Measurements from ENCODE around the gene PLCL2.
A peak's percentile ranks its signal among the peaks of the same experiment; 100 is the strongest.

The PLCL2 gene

DNA sequence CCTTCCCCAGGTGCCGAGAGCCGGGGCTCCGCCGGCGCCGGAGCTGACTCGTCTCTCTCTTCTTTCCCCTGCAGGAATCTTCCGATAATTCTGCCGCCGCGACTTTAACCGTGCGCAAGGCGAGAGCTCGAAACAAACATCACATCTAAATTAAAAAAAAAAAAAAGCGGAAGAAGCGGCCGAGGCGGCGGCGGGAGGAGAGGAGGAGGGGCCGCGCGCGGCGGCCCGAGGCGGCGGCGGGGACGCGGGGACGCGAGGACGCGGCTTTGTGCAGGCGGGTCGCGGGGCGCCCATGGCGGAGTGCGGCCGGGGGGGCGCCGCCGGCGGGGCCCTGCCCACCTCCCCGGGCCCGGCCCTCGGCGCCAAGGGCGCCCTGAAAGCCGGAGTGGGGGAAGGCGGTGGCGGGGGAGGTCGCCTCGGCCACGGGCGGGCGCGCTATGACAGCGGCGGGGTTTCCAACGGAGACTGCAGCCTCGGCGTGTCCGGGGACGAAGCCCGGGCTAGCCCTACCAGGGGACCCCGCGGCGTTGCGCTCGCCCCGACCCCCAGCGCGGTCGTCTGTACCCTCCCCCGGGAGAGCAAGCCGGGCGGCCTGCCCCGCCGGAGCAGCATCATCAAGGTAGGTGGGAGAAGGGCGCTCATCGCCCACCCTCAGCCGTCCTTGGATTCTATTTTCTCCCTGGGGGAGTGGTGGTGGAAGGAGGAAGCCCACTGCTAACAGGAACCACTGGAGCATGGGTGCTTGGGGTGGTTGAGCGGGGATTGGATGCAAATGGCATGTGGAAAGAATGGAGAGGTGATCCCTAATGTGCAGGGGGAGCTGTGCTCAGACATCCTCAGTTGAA is at the start of gene PLCL2:
TSS of gene PLCL2 (plus strand) at position 208 of the 845 bp plus-strand sequence. CDS start at position 293, 85 bp downstream.
- DNase-seq = no peak

DNA sequence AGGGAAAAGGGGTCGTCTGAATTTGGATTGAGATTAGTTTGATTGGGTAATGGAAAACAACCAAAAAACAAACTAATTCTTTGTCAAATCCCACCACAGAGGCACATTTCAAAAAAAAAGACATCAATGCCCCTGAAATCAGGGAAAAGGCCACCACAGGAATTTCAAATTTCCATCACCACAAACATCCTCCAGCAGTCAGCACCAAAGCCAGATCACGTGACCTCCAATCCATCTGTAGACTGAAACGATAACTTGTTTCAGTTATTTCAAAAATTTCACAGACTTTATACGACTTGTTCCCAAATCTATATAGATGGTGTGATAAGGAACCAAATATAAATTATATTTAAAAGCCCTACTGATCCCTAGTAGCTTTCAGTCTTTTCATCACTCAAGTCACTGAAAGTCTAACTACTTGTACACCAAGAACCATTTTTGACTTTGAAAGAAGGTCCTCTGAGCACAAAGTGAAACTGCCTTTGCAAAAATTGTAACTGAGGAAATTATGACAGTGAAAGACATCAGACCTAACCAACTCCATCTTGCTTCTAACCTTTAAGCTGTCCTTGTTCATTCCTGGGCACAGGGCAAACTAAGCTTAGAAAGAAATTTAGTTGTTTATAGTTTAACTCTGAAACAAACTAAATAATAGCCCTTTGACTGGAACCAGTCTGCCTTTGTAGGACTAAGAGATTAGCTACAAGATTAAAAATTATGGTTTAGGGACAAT is 48.1 kb upstream of the PLCL2 start:
- DNase-seq = no peak

DNA sequence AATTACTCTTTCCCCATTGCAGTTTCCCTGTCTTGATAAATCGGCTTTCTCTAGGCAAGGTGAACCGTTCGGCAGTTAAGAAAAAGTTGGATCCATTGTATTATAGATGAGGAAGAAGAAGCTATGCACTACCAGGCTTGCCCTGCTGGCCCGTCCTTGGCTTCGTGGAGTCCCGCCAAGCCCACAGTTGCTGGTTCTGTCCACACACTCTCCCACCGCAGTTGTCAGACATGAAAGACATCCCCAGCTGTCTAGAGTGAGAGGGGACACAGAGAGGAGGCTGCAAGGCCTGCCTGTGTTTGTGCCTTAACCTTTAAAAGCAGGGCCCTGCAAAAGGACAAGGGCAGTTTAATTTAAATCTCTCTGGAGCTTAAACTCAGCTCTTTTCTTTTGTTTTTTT is 47.2 kb upstream of the PLCL2 start:
- DNase-seq = no peak

DNA sequence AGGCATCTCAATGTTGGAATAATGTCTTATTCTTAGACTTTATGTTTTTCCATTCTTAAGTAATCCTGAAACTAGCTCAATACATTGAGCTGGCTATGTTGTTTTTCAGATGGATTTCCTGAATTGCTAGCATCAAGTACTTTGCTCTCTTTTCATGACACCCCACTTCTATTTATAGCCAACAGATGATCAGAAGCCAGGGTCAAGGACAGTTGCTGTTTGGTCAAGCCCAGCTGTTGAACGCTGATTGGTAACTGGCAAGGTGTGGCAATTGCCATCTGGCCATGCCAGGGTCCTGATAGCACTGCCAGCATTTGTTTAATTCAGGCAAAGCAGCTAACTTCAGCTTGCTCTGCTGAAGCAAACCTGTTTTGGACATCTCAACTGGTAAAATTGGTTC is 46.2 kb upstream of the PLCL2 start:
- no peak for DNase-seq

DNA sequence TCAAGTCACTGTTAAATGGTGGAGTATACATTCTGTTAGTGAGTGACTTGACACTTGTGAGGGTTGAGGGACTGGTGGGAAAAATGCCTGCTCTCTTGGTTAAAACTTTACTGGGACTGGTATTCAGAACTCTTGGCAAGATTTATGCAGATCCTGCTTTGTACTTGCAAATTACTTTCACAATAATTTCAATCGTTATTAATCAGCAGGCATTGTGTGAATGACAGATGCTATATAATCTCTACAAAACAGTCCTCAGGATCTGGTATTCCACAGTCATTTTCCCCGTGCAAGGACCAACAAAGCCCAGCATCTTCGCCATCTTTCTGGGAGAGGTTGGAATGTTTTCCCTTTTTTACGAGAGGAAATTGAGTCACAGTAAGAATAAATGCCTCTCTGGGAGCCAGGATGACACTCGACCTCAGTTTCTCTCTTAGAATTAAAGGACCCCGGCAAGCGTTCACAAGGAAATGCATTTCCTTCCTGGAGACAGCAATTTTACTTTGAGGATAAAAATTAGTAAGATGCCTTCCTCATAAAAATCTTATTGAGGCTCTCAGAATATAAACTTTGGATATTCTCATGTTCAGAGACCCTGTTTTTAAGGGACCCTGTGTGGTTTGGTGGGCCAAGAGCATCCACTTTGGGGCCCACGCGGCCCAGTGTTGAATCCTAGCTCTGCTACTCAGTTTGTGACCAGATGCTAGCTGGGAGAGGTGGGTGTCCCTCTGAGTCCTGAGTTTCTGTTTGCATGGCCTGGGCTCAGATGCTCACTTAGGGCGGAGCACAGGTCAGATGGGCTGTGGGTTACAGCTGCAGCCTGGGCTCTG is 45.3 kb upstream of the PLCL2 start:
- no peak for DNase-seq

DNA sequence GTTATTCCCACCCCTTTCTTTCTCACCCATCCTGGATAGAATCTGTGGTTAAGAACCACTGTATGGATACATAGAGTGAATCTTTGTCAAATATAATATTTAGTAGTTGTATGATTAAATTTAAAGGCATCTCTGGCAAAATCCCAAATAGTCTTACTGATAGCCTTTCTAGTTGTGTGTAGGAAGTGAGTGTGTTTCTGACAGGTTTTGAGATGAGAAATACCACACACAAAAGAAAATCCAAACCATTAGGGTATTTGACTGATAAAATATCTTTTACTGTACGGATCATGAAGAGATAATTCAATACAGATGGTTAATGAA is 44.7 kb upstream of the PLCL2 start:
- no peak for DNase-seq

DNA sequence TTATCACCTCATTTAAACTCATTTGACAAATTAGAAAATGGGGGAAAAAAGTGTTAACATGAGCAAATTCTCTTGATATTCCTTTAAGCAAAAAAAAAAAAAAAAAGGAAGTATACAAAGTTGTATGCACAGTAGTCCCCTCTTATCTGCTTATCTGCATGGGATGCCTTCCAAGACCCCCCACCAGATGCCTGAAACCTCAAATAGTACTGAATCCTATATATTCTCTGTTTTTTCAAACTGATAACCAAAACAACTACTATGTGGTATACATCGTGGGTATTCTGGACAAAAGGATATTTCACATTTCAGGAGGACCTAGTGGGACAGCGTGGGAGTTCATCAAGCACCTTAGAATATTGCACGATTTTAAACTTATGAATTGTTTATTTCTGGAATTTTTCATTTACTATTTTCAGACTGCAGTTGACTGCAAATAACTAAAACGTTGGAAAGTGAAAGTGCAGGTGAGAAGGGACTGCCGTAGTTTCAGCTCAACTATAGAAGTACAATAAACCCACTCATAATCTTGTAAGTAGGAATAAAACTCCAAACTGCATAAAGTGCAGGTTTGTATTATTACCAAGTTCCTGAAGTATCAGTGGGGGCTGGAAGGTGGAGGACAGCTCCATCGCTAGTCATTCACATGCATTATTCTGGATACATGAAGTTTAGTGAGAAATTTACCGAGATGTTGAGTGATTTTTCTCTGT is 43.6 kb upstream of the PLCL2 start:
- DNase-seq = no peak

DNA sequence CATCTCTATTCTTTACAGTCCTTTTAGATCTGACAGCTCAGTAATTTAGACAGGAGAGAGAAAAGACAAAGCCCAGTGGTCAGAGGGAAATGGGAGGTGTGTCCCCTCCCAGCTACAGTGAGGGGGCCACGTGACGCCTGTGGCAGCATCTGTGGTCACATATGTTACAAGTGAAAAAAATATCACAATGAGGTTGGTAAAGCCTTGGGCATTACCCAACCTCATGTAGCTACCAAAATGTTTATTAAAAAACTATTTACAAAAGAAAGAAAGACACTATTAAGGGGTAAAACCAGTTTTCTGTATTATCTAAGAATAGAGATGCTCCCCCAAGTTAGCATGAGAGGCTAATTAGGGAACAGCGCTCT is 42.9 kb upstream of the PLCL2 start:
- no peak for DNase-seq

DNA sequence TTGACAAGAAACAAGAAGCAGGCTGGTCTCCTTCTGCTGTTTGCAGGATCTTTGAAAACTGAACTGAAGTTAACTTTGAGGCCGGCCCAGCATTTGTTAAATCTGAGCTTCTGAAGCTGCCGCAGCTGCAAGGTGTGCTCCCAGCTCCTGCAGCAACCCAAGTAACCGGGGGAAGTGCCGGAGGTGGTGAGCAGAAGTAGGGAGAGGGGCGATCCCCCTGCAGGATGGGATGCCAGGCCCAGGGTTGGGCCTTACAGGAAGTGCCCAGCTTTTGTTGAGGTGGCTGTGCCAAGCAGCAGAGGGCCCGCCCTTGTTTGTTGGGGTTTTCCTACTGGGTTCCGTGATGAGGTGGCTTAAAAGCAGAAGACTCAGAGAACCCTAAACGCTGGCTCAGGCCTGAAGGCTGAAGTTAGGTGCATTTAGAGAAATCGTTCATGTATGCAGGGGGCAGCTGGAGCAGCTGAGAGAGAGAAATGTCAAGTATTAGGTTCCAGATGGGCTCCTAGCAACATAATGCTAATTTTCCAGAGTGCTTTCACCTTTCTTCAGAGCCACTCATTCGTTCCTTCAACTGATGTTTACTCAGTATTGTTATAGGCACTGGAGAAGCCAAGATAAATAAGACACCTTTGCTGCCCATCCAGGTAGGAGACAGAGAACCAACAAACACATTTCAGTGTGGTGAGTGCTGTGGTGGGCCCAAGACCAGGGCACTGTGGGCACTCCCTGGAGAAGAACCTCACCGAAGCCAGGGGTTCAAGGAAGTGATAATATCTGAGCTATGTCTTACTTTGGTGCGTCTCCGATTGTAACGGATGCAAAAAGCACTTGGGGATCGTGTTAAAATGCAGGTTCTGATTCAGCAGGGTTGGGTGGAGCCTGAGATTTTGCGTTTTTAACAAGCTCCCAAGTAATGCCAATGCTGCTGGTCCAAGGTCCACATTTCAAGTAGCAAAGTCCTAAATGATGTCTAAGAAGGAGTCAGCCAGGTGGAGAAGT is 42.2 kb upstream of the PLCL2 start:
- DNase-seq = peak; percentile 60

DNA sequence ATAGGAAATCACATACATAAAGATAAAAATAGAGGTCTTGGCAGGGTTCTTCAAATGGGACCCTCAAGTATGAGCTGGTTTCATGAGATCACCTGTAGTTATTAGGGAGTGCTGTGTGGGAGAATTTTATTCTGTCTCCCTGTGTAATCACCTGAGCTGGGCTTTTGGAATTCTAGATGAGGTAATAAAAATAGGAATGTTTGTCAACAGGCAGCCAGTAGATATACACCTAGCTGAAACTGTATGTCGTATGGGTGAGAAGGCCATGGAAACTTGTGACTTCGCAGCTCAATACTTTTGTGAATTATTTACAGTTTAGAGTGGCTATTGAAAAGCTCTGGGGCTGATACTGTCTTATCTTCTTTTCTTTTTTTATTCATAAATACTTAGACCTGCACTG is 40.5 kb upstream of the PLCL2 start:
- DNase-seq = no peak

DNA sequence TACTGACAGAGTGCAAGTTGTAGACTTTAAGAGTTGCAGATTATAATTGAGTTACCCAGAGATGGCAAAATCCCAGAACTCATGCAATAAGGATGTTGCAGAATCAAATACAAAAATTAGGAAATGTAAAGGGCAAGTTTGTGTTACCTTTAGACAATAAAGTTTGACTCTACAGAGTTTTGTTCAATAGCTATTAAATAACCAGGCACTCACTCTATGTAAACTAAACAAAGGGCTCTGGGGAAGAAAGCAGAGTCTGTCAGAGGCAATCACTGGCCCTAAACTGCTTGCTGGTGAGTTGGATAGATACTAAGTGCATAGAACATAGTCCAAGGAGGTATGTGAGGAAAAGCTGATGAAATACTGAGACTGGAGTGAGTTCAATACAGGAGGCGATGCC is 40.0 kb upstream of the PLCL2 start:
- DNase-seq = no peak

DNA sequence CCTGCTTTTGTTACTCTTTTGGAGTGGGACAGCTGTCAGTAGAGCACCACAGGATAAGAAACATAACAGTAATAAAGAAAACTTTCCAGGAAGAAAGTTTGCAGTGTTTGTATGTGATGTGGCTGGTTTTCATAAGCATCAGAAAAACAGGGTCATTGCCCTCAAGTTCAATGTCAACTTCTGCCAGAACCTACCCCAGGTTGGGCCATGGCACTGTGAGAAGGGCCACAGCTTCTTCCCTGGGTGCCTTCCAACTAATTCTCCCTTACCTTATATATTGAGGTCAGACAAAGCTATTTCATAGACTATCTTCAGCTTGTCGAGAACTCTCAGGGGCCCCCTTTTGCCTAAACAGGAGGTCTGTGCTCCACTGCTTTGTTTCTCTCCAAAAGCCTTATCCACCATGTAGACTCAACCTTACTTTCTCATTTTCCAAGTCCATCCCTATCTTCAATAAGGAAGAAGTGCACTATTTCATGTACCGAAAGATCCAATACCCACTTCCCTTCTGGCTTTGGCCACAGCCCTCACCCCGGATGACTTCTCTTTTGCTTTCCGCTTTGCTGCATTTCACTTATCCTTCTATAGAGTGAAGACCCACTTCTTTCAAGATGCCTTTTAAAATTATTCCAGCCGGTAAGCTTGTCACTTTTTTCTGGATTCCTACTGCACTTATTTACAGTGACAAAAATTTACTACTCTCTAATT is 38.2 kb upstream of the PLCL2 start:
- DNase-seq = no peak

DNA sequence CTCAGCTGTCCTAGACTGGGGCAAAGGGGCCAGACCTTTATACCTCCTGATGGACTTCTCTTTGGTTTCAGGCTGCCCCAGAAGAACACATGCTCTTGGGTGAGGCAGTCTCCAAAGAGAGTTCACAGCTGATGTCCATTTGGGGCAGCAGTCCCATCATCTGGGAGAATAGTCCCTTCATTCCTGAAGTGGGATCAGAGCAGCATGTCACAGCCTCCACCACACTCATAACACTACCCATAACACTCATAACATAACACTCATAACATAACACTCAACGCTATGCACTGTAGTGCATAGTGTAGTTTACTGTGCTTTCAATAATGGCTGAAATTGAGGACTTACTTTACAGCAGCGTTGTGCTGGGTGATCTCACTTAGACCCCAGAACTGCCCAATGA is 36.7 kb upstream of the PLCL2 start:
- no peak for DNase-seq

DNA sequence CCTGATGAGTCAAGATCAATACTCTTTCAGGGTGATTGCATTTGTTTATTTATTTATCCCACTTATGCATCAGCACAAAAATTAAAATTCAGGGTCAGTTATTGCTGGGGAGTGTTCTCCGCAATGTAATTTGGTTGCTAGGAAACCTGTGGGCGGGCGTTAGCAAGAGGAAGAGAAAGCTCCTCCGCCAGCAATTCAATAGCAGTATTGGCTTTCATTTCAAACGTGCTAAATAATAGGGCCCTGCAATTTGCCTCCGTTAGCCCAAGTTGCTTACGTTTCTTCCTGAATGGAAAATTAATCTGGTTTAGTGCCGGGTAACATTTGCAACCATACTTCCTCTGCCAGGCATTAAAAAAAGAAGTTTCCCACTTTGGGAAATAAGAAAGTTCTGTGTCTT is 35.5 kb upstream of the PLCL2 start:
- peak; percentile 73 for DNase-seq

DNA sequence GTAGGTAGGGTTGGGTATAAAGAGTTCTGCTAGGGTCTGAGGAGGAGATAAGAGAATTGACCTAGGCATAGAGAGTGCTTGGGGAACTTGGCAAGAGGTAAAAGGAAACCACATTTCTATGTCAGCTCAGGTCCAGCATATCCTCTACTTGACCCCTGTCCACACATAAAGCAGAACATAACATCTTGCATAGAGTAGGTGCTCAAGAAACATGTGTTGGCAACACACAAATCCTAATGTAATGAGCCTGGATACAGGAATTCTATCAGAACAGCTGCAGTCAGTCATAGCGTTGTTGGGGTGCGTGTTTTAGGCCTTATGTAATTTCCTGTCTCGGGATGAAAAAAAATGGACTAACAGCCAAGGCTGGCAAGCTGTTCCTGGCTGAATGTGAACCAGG is 35.0 kb upstream of the PLCL2 start:
- no peak for DNase-seq

DNA sequence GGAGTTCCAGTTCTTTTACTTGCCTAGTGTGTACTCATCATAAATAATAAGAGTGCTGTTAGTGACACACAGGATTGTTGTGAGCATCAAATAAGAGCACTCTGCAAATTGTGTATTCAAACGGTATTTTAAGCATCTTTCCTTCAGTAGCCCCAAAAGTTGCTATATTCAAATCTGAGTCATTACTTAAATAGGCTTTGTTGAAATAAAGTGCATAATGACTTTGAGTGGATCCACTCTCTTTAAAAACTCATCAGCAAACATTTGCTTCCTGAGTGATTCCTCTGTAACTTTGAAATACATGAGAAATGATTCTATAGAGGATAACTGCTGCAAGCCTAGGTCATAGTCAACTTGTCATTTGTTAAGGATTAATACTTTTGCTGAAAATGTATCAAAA is 29.3 kb upstream of the PLCL2 start:
- DNase-seq = no peak

DNA sequence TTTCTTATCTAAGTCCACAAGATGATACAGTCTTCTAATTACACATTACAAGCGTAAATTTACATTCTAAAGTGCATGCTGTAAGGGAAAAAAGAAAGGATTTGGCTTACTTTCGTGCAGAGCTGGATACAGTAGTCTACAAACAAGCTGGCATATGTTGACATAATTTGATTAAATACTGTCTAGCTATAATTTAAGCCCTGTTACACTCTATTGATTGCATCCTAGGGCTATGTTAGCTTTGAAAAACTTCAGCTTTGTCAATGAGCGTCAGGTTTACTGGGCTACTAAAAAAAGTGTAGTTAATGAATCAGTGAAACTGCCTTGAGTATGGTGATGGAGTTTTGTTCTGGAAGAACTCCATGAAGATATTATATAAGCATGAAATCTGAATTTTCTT is 24.5 kb upstream of the PLCL2 start:
- no peak for DNase-seq

DNA sequence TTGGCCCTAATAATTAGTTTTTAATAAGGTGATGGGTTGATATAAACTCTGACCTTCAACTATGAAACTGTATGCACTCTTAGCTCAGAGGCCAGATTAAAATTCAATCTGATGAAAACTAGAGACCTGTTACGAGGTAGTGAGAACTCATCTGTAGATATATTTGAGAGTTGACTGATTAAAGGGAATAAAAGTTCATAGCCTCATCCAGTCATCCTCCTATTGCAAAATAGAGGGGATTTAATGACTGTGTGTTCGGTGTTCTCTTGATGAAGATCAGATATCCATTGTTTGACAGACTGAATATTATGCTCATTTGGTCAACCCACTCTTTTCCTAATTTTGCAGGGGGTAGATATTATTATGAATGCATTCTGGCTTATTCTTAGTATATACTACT is 23.3 kb upstream of the PLCL2 start:
- no peak for DNase-seq

DNA sequence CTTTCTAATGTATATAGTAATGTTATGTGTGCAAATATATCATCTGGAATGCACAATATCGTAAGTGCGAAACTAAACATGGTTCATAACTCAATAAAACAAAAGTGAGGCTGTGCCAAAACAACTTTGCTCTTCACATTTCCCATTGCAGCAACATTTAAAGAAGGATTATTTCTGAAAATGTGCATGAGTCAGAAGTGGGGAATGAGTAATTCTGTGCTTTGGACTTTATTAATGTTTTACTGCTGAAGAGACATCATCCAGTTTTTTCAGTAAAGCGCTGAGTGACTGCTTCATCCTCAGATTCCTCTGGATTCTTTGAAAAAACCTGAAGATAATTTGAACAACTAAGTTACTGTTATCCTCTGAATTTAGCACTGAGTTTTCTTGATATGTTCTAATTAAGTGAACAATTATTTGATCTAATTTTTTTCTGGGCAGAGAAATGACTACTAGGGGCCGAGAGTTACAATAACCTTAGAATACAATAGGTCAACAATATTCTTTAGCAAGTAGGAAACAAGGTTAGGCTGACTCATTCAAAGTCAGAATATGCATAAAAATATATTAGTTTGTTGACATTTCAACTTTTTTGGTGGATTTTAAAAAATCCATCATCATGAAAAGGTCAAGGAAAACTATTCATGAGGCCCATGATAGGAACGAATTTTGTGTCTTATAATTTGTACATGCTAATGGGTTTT is 20.0 kb upstream of the PLCL2 start:
- DNase-seq = no peak

DNA sequence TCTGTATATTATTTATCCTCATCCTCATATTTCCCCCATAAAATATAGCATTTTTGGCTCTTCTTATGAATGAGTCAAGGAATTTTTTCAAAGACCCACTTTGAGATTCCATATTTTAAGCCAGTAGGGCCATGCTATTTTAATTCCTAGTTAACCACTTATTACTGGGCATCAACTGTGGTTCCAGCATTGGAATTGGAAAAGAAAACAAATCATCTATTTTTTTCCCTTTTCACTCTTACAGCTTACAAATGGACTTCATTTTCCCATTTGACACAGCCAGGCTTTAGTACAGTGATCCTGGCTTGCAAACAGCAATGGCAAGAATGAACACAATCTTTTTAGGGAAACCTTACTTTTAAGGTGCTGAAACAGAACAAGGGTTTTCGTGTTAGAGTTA is 19.4 kb upstream of the PLCL2 start:
- no peak for DNase-seq

DNA sequence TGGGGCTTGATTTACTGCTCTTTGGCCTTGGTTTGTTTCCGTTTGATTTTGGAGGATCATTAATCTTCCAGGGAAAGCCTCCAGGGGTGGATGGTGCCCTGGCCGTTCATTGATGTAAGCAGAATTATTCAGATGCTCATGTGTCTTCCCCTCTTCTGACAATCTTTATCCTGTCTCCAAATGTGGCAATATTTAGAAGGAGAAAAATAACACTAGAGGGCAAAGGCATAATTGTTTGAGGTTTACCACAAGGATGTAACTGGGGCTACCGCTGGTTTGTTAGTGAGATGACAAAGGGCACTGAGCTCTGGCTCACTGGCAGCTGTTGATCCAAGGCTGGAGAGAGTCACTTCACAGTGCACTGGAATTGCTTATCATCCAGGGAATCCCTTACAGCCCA is 18.2 kb upstream of the PLCL2 start:
- DNase-seq = no peak
